SIG-M5 (cell line): ENCODE measurements around the gene DVL1.
"Not testable (repeated sequence)": the region's sequence is repeated elsewhere in the genome, so short reads cannot be mapped to it uniquely, and the experiment has no call there.

Experiments
- DNase-seq: peaks from one replicate; lab custom pipeline; 2025; lab: John Stamatoyannopoulos, UW

DVL1 gene

DNA sequence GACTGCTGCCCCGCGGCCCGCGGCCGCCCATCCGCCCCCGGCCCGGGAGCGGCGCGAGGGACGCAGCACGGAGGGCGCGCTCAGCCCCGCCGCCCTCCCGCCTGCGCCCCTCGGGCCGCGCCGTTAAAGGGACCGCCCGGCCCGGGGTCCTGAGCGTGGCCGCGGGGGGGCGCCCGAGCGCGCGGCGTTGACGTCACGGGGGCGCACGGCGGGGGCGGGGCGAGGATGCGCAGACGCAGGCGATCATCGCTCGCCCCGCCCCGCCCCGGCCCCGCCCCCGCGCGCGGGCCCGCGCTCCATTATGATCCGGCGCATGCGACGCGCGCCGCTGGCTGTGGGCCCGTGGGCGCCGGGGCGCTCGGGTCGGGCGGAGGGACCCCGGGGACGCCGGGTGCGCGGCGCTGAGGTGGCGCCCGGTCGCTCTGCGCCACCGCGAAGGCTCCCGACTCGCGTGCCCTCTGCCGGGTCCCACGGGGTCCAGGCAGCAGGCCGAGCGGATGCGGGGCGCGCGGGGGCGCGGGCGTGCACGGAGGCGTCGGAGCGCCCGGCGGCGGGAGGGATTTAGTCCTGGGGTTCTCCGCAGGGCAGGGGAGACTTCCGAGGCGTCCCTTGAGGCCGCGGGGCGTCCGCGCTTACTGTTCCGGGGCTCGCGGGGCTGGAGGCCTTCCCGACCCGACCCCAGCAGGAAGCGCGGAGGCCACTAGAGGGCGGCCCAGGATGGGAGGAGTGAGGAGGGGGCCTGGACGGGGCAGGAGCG is at the start of gene DVL1:
DVL1 (minus strand) TSS at position 163 of the 757 bp plus-strand sequence. CDS start 353 bp downstream, outside the sequence.
- no peak for DNase-seq

DNA sequence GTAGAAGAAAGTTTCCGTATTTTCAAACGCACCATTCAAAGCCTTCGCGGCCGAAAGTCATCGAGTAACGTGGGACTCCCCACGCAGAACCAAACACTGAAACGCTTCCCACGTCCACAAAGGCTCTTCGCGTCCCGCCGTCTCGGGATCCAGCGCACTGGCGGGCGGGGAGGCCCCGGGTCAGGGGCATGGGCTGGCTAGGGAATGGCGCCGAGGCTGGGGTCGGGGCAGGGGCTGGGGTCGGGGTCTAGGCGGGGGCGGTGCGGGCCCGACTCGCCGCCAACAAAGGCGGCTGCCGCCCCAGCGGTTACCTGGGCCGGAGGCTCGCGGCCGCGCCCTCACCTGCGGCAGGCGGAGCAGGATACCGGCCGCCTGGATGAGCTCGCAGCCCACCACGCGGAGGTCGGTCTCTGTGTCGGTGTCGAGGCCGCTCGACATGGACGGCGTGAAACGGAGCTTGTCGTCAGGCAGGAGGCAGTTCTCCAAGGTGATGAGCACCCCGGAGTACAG is 49.5 kb upstream of the DVL1 start:
- DNase-seq: no peak

DNA sequence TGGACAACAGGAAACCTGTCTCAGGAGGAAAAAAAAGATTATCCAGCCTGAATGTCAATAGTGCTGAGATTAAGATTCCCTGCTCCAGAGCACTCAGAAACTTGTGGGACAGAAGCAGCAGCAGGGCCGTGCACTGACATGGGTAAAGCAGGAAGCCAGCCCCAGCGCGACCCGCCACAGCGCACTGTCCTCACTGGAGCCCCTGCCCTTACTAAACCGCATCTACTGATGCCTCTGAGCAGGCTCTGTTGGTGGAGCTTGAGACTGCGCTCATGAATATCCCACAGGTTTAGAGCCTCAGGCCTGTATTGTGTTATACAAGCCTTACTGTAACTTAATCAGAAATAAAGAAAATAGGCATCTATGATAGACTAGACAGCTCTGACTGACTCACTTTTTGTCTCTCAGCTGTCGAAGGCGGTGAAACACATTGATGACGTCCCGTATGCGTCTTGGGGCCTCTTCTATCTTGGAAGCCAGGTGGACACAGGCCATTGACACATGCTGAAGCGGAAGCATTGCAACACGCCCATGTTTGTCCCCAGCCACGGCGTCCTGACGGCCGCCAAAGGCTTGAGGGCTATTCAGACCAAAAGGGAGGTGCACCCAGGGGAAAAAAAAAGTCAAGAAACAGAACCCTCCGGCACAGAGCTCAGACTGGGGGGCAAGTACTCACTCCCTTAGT is 48.8 kb upstream of the DVL1 start:
- DNase-seq: no peak

DNA sequence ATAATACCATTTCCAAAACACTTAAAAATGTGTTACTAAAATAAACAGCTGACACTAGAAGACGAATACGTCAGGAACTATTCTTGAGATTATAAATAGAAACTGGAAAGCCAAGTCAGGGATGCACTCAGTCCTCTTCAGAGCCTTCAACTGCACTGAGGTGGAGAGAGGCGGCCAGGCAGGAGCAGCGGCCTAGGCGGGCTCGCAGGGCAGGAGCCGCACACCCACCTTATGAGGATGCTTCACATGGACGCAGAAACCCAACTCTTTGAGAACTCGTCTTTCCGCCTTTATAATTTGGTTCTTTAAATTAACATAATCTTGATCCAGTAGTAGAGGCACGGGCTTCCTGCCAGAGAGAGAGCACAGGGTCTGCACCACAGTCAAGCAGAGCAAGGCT is 45.9 kb upstream of the DVL1 start:
- no peak for DNase-seq

DNA sequence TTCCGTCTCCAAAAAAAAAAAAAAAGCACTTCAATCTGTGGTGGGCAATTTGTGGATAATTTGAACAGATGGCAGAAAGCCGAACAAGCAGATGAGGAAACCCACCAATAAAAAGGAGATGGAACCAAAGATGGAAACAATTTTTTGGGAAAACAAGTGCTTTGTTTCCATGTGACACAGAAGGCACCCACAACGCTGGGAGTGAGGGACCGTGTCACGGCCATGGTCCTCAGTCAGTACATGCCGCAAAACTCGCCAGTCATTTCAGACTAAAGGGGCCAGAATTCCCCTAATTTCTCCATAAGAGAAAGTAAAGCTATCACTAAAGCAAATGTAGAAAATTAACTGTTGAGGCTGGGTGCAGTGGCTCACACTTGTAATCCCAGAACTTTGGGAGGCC is 44.9 kb upstream of the DVL1 start:
- DNase-seq: no peak

DNA sequence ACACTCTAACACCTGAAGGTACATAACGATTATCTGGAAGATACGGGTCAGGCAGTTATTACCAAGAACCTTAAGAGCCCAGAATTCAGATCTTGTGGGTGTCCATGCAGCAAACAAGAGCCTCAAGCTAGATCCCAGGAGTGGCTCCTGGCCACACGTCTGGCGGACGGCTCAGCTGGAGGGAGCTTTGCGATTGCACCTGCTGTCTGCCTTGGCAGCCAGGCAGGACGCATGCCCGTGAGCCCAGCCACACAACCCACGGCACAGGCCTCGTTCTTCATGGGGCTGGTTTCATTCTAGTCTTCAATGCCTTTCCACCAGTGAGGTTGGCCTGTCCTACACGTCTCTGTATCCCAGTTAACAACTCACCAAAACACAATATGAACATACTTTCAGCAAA is 44.2 kb upstream of the DVL1 start:
- DNase-seq: no peak

DNA sequence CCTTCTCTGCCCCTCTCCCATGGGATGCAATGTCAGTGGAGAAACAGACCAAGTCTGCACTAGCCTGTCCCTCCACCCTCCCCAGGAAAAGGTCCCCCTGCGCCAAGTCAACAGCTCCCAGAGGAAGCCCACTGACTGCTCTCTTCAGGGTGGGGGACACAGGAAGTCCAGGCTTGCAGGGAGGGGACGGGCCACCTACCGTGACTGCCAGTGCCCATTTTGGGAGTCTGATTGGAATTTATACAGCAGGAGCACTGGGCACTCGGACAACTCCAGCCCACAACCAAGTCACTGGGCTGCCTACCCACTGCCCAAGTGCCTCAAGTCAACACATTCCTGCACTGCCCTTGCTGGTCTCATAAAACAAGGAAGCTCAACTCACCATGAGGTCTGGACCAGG is 43.8 kb upstream of the DVL1 start:
- DNase-seq: no peak

DNA sequence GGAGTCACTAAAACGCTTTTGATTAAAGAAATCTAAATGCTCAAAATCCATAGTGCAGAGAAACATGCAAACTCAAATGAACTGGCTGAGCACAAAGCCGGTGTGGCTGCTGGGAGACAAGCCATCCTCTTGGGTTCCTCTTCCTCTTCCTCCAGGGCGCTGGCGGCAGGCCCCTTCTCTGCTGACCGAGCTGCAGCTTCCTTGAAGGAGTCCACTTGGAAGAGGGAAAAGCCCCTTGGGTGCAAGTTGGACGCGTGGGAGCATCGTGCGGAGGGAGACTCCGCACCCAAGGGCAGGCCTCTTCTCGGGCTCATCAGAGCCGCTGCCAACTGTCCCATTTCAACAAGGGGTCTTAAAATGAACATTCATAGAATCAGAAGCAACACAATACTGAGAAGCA is 42.0 kb upstream of the DVL1 start:
- DNase-seq: no peak

DNA sequence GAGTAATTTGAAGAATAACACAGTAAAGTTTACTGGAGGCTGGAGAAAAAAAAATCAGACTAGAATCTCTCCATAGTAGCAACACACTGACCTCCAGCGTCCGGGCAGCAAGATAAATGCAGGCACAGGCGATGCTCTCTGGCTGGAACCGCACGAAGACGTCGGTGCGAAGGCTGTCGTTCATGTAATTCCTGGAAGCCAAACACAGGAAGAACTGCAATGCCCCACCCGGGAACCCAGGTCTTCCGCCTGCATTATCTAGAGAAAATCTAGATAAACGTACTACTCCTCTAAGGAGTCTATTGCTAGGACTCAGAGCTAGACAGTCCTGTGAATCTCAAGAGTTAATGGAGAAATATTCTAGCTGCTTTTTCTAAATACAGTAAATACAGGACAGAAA is 41.5 kb upstream of the DVL1 start:
- DNase-seq: no peak

DNA sequence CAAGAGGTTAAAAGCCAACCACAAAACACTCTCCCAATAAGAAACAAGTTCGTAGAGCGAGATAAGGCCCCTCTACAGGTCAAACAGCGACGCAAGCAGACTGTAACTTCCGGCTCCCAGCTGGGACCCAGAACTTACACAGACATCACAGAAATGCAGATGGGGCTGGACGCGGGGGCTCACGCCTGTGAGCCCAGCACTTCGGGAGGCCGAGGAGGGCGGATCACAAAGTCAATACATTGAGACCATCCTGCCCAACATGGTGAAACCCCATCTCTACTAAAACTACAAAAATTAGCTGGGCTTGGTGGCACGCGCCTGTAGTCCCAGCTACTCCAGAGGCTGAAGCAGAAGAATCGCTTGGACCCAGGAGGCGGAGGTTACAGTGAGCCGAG is 38.9 kb upstream of the DVL1 start:
- no peak for DNase-seq

DNA sequence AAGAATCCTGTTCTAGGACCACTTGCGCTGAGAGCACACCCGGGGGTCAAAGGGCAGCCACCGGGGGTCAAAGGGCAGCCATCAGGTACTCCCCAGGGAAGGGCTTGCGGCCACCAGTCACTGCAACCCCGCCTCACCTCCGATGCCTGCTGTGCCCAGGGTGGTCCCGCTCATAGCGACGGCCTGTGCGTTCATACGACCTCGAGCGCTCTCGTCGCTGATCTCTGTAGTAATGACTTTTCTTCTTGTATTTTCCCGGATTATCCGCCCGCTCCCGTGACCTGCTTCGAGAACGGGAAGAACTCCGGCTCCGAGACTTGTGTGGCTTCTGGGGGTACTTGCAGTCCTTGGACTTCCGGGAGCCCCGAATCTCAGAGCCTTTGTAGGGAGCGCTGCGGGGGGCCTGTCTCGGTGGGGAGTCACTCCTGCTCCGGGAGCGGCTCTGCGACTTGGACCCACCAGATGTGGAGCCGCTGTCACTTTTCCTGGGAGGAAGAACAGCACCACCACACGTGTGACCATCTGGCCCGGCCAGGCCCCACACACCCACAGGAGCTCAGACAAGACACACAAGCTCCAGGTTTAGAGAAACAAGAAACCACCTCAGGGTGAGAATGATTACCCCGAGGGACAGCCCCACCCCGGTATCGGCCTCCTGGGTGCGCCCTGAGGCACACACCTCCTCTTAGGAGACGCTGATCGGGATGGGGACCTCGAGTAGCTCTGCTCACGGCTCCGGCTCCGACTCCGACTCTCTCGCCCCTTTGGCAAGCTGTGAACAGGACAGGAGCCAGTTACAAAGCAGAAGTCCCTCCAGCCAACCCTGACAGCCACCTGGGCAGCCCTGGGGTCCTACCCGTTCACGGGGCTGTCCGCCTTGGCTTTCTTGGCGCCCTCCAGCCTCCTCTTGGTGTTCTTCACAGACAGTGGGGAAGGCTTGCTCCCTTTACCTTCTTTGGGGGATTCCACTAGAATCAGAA is 38.2 kb upstream of the DVL1 start:
- no peak for DNase-seq

DNA sequence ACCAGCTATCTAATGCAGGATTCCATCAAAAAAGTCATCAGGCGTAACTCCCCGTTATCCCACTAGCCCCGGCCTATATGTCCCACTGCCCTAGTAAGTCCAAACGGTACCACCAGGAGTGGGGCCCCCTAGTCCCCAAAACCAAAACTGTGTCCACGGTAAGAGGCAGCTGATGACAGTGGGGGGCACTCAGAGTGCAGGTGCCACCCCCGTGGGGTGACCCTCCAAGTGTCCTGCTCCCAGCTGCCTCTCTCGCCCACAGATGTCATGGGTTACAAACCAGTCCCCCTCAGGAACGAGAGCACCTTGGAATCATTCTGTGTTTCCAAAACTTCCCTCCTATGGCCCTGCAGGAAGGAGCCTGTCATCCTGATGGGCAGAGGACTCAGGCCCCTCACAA is 36.7 kb upstream of the DVL1 start:
- DNase-seq: no peak

DNA sequence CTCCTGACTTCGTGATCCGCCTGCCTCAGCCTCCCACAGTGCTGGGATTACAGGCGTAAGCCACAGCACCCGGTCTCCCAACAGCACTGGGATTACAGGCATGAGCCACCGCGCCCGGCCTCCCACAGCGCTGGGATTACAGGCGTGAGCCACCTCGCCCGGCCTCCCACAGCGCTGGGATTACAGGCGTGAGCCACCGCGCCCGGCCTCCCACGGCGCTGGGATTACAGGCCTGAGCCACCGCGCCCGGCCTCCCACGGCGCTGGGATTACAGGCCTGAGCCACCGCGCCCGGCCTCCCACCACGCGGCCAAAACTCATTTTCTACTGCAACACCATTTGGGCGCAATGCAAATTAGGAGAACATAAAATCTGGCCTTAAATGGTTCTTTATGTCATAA is 36.1 kb upstream of the DVL1 start:
- DNase-seq: not testable (repeated sequence)

DNA sequence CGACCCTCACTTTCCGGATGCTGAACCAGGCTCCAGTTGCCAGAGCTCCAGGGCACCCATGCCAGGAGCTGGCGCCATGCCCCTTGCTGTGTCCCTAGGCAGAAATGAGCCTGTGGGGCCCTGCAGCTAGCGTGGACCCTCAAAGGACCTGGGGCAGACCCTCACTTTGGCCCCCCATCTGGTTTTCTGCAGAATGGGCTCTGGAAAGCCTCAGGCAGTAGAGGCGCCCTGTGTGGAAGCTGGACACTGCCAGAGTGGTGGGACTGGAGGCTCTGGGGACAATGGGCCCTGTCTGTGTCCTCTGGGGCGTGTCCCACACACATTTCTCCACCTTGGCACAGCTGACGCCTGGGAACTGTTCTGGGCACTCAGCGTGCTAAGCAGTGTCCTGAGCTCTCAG is 32.1 kb upstream of the DVL1 start:
- no peak for DNase-seq

DNA sequence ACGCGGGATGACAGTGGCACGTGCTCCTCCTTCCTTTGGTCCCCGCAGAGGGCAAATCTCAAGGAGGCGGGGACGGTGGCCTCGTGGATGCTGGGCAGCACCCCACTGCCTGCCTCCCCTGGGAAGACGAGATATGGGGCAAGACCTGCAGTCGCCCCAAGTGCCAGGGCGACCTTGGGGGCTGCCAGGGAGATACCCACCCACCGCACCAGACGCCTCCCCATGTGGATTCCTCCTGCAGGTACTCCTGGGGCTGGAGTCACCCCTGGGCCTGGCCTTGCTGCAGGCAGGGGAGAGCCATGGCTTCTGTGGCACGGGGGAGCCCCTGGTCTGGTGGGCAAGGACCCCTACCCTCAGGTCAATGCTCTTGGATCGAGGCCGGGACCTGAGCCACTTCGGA is 31.6 kb upstream of the DVL1 start:
- DNase-seq: no peak

DNA sequence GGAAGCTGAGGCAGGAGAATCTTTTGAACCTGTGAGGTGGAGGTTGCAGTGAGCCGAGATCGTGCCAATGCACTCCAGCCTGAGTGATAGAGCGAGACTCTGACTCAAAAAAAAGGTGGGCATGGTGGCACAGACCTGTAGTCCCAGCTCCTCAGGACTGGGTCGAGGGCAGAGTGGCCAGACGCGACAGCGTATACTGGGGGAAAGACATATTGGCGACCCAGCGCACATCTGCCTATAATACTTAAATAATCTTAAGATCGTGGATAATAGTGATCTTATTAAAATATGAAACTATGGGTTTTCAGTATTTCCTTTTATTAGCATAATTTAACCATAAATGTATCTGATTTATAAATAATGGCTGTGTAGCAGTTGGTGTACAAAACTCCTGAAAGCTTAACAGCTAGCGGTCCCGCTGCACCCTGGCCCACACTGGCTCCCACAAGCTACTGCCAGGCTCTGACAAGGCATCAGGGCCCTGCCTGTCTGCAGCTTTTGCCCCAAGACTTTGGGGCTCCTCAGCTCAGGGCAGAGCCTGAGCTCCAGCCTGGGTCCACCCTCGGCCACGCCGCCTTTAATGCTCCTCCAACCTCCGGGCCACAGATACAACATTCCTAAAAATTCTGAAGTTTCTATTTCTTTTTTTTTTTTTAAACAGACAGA is 28.5 kb upstream of the DVL1 start:
- no peak for DNase-seq

DNA sequence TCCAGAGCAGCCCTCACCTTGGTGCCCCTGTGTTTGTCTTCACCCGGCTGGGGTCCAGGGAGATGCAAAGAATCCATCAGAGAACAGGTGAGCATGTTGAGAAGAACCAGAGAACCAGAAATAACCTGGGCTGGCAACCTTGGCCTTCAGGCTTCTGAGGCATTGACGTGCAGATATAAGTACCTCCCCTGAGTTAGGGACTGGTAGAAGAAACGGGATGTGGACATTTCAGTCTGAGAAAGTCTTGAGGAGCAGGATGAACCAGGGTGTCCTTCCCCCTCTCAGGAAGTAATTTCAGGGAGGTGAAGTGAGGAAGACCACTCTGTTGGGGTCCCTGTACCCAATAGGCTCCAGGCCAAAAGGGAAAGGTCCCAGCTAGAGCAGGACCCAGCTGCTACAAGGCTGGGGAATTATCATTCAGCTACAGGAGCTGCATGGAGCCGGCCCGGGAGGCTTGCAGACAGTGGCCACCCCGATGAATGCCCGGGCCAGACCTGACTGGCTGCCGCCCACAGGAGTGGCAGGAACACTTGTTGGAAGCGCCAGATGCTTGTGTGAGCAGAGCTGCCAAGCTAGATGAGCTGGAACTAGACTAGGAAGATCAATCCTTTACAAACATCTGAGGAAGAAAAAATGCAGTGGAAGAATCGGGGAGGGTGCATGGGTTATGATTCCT is 27.5 kb upstream of the DVL1 start:
- DNase-seq: no peak

DNA sequence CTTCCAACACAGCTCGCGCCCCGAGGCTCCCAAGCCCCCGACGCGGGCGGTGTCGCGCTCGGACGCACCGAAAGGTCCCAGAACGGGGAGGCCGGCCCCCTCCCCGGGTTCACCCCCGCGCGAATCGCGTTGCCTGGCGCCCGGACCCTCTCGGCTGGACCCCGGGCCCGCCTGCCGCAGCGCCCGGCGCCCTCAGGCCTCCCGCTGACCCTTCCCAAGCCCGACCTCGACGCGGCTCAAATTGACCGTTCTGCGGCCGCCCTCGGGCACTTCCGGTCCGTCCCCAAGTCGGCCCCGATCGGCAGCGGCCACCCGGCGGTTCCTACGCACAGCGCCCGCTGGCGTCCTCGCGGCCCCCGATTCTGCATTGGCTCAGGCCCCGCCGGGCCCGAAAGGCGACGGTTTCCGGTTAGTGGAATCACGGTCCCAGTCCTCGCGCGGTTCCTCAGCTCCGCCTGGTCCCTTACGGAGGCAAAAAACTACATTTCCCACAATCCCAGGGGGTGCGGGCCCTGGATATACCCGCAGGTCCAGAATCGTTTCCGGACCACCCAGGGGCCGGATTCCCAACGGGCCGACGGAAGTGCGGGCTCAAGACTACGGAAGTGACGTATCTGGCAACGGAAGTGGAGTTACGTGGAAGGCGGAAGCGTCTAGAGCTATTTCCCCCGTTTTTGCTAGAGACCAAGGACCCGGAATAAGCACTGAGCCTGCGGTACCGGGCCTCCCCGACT is 25.9 kb upstream of the DVL1 start, which contains the start of gene AURKAIP1:
AURKAIP1 (minus strand) TSS at position 279 of the 734 bp plus-strand sequence. CDS start 451 bp downstream, outside the sequence.
- peak; percentile 84 for DNase-seq

DNA sequence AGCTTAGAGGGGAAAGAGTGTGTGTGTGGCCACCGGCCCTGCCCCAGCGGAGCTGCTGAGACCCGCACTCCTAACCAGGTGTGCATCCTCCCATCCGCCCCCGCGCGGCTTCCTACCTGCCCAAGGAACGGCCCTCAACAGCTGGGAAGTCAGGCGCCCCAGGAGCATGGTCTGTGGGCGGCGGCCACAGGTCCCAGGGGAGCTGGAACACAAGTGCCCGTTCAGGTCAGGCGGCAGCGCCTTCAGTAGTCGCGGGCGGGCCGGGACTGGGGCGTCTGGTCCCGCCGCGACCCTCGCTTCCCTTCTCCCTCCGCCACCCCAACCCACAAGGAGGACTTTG is 25.3 kb upstream of the DVL1 start:
- DNase-seq: no peak

DNA sequence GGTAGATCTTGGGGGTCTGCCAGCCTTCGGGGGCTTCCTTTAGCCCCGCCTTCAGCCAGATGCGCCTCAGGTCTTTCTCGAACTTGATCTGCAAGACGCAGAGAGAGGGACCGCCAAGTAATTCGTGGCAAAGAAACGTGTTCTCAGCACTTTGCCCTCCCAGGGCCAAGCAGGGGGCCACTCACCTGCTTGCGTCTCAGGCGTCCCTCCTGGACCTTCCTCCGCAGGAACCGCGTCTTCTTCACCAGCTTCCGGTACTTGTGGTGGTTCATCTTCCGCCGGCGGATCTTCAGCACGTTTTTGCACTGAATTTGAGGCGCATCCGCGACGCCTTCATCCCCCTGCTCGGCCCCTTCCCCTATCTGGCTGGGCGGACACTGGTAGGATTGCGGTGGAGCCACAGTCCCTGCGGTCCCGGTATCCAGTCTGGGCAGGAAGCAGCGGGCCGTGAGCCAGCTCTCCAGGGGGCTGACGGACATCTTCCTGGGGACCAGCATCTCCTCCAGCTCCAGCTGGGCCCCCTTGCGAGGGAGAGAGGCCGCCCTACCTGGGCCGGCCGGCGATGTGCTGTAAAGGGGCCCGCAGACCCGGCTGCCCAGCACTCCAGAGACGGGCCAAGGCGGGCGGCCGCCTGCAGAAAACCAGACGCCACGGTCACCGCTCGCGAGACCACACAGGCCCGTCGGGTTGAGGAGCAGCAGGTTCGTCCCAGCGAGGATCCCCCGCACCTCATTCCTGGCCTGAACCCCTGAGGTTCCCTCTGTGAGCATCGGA is 24.8 kb upstream of the DVL1 start:
- DNase-seq: no peak
